GM21528 (cell line): ENCODE data around the gene DCAF6.

ENCODE experiments used
- ATAC-seq: cut with Tn5 transposase; IDR thresholded peaks from one replicate; pipeline ENCODE4 v1.9.1; 2021; ENCODE audit warnings: mild to moderate bottlenecking, moderate library complexity; ENCODE audit not compliant: unreplicated experiment, low FRiP score

DCAF6 gene

DNA sequence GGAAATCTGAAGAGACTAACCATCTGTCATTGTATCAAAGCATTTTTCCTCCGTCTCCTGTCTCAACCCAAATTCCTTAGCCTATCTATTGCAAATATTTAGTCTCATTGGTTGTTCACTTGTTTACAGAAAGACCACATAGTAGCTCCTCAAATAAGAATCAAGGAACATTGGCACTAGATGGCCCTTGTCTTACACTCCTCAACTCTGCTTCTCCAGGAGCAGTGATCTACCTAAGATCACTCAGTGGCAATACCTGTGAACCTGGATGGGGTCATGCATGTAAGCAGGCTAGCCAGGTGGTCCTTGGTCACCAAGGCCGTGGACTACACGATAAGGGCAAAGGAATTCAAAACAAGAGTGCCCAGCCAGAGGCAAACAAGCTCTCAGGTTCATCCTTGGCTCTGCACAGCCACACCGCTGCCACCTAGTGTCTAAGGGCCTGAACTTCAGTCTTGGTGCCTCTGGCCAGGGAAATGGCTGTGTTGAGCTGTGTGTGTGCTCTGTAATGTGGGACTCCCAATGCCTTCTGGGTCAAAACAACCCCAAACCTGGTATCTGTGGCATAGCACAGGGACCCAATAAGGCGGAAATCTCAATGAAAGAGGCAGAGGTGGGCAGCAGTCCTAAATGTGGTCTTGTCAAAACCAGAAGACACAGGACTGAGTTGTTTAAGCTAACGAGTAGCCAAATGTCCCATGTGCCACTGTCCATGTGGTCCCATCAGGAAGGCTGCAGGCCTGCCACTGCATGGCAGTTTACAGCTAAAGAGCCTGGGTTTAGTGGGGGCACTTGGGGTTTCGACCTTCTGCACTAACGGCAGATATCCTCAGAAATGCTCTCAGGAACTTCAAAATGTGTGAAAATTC, 145.8 kb downstream of the DCAF6 start:
- peak; percentile 79 for ATAC-seq

DNA sequence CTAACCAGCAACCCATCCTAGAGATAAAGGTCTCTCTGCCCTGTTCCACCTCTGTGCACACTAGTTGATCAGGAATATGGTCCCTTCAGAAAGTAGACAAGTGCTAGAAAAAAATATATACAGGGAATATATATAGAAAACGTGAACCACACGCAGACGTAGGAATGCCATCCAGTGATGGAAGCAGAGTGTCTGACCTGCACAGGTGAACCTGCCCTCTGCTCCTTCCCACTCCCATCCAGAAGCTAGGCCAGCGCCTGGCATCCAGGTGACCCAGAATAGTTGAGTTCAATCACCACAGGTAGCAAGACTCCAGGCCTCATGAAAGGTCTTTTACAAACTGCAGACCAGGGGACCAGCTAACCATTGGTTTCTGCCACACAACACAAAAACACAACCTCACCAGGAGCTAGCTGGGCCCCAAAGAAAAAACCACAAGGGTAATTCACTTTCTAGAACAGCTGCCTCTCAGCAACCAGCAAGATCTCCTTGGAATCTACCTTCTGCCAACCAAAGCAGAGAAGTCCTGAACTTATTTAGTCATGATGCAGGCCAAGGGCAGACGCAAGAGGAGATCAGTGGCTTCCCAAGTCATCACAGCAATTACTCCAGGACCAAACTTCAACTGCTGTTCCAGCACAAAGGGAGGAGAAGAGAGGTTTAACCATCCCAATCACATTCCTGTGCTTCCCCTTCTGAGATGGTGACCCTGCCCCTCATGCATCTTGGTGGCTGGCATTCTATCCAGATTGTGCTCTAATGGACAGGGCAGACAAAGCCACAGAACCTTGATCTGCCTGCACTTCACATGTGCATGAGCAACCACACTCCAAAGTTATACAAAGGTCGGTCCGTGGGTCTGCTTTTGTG, 147.2 kb downstream of the DCAF6 start:
- no peak for ATAC-seq

DNA sequence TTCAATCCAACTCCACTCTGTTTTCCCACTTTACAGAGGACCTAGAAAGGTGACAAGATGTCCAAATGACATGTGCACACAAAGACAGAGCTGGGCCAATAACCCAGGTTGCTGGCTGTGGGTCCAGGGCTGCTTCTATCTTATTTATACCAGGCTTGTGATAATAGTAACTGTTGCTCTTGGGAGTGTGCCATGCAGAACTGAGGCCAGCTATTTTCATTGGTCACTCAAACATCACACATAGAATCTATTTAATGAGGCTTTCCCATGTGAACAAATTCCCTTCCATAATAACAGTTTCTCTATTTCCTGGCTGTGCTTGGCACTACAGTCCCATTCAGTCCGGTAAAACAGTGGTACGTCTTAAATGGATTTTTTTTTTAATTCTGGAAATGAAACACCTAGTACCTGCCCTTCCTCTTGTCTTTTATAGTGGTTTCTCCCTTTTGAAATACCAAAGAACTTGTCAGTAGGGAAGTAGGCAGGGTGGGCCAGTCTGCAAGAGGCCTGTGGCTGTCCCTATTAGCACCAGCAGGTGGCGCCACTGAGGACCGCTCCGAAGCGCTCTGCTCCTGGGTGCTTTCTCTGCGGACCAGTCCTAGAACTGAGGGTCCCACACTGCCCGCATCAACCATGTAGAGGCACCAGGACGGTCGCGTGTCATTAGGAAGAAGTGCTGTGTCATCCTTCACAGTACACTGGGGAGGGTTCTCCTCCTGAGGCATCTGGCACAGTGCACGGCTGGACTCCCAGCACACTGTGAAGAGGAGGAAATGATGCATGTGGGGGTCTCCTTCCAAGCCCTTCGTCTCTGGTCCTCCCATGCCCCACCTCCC, 148.1 kb downstream of the DCAF6 start:
- no peak for ATAC-seq

DNA sequence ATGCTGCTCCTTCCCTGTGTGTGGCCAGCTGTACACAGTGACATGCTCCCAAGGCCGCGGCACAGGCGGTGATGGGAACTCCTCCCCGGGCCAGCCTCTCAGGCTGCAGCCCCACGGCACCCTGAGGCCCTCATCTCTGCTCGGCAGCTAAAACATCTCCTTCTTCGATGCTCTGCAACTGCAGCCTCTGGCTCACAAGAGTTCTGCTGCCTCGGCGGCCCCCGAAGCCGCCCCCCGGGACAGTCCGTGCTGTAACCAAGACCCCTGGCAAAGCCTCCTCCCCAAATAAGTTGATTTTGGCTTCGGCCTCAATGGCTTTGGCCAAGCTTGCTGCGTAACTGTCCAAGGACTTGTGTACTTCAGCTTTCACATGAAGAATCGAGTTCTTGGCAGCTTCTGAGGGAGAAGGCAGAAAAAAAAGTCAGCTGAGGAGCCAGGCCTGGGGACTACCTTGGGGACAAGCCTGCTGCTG, 149.0 kb downstream of the DCAF6 start:
- ATAC-seq: no peak

DNA sequence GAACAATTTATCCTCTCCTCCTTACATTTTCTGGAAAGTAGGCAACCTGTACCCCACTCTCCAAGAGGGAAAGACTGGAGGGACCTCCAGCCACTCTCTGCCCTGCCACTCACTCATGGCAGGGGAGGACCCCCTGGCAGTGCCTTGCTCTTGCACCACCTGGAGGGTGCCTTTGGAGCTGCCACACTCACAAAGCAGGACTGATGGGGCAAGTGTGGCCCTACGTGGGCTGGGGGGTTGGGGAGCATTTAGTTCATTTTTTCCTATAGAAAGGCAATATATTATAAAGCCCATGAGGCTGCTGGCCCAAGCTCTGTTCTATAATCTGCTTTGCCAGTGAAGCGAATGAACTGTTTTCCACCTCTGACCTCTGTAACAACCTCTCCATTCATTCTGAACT, 150.0 kb downstream of the DCAF6 start:
- ATAC-seq: no peak

DNA sequence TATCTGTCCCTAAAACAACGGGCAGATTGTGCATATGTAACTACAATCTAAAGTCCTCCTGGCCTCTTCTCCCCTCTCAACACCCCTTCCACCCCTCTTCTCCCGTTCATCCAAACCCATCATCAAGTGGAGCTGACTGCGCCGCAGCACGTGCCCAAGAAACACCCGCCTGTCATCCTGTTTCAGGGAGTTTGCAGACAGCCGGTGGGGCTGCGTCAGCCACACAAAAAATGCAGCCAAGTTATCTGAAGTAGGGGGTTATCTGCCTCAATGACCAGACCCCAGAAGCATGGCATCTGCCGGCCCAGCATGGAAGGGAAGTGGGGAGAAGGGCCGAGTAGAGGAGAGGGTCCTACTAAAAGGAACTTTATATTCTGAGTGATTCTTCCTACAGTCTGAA, 151.2 kb downstream of the DCAF6 start:
- no peak for ATAC-seq

DNA sequence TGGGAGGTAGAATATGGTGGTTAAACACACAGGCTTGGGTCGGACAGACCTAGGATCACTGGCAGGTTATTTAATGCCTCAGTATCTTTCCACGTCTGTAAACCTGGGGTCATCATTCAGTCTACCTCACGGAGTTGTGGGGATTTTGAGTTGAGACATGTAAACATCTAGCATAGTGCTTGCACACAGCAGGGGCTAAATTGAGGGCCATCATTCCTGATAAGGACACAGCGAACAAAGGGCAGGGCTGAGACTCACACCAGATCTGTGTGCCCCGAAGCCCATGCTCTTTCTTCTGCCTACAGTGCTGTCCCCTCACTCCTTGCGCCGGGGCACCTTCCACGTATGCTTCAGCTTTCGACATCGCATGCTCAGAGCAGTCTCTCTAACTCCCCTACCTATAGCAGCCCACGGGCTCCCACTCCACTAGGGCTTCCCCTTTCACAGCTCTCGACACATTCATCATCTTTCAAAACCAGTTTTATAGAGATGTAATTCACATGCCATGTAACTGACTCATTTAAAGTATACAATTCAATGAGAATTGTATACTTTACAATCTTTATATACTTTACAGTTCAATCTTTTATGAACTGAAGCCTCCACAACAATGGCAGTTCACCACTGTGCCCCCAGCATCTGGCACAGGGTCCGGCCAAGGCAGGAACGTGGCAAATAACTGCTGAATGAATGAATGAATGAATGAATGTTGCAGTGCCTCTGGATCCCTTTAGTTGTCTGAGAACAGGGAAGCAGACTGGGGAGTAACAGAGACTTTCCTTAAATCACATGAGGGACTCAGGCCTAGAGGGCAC, 152.2 kb downstream of the DCAF6 start:
- no peak for ATAC-seq

DNA sequence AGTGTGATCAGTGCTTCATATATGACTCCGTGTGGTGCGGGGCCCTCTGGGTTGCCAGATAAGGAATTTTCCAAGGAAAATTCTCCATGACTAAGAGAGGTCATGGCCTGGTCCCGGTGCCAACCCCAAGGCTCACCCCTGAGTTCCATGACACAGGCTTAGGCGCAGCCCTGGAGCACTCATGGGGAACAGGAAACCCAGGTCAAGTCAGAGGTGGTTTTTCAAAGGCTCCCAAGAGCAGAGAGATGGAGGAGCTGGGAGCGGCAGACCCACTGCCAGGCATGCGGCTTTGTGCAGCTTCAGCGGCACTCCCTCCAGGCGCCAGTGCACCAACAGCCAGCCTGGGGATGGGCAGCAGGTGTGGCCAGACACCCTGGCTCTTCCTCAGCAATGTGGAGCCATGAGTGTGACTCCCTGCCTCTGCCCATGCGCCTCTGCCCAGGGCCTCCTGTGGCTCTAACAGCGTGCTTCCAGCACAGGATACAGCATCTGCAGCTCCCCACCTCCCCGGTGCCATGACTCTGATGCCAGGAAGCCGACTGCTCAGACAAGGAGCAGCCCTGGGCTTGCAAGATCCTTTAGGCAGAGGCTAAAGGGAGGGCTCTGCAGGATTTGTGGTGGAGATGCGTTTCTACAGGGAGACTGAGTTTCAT, 153.0 kb downstream of the DCAF6 start:
- ATAC-seq: no peak

DNA sequence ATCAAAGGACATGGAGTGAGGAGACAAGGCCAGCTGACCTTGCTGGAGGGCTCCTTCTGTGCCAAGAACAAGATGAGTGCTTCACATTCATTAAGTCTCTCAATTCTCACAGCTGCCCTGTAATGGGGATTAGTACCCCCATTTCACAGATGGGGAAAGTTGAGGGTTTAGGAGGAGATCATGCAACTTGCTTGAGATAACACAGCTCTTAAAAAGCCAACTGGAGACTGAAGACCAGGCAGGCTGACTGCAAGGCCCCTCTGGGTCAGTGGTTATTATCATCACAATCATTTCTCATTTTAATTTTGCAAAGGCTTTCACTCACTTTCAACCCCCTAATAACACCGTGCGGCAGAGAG, 153.5 kb downstream of the DCAF6 start:
- no peak for ATAC-seq

DNA sequence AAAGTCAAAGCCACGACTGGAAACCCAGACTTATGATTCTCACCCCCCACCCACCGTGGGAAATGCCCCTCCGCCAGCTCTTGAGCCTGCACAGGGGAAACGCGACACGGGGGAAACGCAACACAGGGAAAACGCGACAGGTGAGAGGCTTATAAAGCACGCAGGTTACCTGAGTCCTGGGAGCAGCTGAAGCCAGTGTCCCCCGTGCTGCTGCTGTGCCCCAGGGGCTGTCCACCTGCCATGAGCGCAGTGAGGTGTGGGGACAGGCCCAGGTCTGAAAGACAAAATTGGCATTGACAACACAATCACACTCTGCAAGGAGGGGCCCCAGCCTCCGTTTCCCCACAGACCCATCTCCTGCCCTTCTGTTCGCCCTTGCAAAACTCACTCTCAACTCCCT, 153.9 kb downstream of the DCAF6 start:
- no peak for ATAC-seq

DNA sequence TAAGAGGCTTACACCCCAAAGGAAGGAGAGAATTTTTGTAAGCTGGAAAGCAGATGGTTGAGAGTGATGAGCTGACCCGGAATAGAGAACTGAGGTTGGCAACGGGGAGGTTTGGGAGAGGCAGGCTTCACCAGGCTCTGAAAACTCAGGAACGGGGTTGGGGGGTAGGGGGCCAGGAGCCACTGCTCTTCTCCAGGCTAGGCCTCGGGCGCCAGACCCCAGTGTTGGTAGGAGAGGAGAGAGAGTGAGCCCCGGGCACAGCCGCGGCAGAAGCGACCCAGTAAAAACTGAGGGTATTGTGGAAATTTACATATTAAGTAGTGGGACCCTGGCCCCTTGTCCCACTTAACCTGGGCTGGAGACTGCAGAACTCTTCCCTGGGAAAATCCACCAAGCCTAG, 154.6 kb downstream of the DCAF6 start:
- ATAC-seq: no peak

DNA sequence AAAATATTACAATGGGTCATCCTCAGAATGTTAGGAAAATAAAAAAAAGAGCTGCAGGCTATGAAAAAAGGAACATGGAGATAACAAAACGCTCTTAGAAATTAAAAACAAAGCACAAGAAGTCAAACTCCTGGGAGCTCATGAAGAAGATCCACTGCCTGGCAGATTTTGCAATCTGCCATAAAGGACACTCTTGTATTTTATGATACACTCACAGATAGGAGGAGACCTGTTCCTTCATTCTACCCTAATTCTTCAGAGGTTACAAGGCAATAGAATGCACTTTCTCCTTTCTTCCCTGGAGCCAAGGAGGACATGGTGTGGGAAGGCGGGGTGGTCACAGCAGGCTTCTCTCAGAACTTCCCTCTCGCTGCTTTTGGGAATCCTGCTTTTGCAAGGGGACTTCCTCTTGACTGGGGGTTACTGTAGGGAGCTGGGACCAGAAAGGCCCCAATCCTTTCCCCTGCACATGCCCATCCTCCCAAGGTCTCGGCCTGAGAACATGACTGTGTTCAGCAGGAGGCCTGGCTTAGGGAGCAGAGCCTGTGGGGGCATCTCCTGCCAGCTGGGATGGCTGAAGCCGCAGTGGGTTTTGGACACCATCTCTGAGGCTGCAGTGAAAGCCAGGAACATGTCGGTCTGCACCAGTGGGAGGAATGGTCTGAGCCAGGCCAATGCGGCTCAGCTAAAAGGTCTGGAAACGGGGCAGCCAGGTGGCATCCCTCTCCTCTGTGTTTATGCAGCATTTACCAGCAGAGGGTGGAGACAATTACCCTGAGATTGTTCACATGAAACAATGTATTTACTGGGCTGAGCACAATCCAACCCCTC, 155.5 kb downstream of the DCAF6 start:
- no peak for ATAC-seq

DNA sequence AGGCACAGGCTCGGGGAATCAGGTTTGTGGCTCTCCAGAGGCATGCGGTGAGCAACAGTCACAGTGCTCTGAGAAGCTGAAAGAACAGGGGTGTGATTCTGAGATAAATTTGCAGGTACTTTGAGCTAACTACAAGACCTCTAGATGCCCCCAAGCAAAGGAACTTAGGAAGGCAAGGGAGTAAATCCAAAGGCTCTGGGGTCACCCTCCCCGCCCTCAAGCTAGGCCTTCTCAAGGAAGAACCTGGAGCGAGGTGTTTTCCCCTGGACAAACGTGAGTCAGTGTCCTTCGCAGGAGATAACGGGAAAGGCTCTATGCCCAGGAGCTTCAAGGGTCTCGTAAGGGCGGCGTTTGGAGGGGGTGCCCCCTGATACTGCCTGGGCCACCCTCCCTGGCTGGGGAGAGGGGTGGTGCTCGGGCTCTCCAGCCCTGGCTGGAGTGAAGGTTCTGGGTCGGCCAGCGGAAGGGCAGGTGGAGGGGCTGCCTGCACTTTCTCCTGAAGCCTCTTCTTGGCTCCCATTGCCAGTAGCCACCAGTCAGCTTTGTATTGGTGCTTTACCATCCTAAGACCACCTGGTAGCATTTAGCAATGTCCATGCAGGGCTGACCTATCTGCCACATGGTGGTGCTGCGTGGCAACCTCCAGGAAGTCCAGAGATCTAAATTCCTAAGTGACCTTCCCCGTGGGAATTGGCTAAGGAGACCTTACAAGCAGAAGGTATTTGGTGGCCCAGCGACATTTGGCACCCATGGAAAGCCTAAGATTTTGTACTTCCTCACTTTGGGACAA, 156.3 kb downstream of the DCAF6 start:
- no peak for ATAC-seq

DNA sequence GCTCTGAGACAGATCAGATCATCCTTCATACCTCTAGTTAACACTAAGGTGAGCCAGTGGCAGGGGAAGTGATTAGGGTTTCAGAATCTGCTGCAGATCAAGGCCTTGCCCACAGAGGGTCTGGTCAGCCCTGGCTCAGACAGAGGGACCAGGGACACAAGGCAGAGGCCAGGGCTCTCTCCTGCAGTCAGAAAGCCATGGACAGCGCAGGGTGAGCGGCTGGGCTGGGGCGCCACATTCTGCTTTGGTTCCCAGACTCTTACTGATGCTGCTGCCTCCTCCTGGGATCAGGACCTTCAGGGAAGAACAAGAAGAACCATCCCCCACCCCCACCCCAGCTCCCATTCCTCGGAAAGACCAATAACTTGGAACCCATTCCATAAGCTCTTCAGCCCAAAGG, 157.1 kb downstream of the DCAF6 start:
- no peak for ATAC-seq

DNA sequence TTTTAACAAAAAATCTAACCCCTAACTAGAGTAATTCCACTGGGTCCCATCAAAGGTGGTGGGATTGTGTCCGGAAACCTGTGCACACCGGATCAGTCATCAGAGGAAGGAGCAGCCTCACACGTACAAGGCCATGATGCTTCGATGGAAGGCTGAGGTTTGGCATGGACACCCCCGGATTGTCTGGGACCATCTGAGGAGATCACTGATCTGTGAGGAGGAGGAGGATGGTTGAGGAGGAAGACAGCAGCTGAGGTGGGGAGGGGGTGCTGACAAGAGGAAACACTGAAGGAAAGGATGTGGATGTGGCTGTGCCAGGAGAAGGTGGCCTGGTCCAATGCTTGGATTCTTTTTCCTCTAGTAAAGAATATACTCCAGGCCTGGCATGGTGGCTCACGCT, 159.0 kb downstream of the DCAF6 start:
- no peak for ATAC-seq

DNA sequence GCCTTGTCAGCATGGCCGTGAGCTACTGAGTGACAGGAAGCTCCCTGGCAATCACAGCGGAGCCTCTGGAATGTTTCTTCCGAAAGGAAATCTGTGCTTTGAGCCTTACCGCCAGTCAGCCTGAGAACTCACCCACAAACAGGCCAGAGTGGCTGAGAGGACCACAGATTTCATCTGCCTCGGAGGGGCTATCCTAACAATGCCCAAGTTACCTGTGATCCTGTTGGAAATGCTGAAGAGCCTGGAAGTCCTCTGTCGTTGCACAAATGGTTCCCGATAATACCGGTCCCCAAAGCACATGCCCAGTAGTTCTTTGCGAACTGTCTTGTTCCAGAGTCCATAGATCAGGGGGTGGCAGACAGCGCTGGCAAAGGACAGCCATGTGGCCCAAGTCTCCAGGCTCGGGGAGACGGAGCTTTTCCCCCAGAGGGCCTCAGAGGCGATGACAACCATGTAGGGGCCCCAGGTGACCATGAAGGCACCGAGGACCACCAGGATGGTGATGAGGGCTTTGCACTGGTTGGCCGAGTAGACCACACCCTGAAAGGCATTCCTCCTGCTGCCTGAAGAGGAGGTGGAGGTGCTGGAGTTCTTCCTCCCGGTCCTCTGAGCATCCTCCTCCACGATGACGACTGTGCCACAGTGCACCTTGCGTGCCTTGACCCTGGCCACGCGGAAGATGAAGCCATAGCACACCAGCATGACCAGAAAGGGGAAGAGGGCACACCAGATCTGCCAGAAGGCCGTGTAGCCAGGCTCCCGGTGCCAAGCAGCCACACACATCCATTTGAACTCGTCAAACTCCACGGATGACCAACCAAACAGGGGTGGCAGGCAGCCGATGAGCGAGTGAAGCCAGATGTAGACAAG, 160.0 kb downstream of the DCAF6 start:
- no peak for ATAC-seq
